ELF-1 (cell line): Measurements from ENCODE around the gene KIAA0319L.
A peak's percentile ranks its signal among the peaks of the same experiment; 100 is the strongest.
"Not testable (repeated sequence)": the region's sequence is repeated elsewhere in the genome, so short reads cannot be mapped to it uniquely, and the experiment has no call there.

Experiments used
- DNase-seq: peaks from one replicate; pipeline ENCODE4 v3.0.0-alpha.2; 2016; ENCODE audit warnings: low read depth, low spot score

Gene KIAA0319L

GRCh38 chr1:35581621-35582020 lies 24.4 kb upstream of the KIAA0319L start:
- DNase-seq: not testable (repeated sequence)

DNA sequence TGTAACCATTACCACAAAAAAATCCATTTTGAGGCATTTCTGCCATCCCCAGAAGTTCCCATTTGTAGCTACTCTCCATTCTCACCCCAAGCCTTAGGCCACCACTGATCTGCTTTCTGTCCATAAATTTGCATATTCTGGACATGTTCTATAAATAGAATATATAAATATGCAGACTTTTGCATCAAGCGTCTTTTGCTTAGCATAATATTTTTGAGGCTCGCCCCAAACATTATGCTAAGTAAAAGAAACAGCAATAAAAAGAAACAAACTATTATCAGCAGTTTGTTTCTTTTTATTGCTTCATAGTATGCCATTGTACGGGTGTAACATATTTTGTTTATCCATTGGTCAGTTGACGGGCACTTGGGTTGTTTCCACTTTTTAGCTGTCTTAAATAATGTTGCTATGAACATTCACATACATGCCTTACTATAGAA lies 23.8 kb upstream of the KIAA0319L start:
- DNase-seq: no peak

DNA sequence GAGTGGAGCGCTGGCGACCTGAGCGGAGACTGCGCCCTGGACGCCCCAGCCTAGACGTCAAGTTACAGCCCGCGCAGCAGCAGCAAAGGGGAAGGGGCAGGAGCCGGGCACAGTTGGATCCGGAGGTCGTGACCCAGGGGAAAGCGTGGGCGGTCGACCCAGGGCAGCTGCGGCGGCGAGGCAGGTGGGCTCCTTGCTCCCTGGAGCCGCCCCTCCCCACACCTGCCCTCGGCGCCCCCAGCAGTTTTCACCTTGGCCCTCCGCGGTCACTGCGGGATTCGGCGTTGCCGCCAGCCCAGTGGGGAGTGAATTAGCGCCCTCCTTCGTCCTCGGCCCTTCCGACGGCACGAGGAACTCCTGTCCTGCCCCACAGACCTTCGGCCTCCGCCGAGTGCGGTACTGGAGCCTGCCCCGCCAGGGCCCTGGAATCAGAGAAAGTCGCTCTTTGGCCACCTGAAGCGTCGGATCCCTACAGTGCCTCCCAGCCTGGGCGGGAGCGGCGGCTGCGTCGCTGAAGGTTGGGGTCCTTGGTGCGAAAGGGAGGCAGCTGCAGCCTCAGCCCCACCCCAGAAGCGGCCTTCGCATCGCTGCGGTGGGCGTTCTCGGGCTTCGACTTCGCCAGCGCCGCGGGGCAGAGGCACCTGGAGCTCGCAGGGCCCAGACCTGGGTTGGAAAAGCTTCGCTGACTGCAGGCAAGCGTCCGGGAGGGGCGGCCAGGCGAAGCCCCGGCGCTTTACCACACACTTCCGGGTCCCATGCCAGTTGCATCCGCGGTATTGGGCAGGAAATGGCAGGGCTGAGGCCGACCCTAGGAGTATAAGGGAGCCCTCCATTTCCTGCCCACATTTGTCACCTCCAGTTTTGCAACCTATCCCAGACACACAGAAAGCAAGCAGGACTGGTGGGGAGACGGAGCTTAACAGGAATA lies 20.1 kb upstream of the KIAA0319L start:
- DNase-seq: peak; percentile 79

- not testable (repeated sequence) for DNase-seq
These were observed 19.5 kb upstream of the KIAA0319L start for GRCh38 chr1:35576766-35577070.

GRCh38 chr1:35576061-35576765 lies 19.0 kb upstream of the KIAA0319L start:
- peak; percentile 43 for DNase-seq

- no peak for DNase-seq
These were observed 18.3 kb upstream of the KIAA0319L start for GRCh38 chr1:35575416-35575958.

- DNase-seq: peak; percentile 79
These were observed 17.6 kb upstream of the KIAA0319L start for GRCh38 chr1:35574655-35575415.

DNA sequence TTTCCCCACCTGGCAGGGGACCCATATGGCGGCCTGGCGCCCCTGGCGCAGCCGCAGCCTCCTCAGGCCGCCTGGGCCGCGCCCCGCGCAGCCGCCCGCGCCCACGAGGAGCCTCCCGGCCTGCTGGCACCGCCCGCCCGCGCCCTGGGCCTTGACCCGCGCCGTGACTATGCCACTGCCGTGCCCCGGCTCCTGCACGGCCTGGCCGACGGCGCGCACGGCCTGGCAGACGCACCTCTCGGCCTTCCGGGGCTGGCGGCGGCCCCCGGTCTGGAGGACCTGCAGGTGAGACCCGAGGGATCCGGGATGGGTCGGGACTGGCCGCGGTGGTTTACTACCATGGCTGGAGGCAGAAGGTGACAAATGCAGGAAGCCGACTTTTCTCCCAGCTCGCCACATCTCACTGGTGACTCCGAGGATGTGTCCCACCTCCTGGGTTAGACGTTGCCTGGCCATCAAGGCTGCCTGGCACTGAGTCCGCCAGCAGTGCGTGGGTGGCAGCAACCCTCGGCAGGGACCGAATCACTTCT lies 17.0 kb upstream of the KIAA0319L start:
- no peak for DNase-seq

DNA sequence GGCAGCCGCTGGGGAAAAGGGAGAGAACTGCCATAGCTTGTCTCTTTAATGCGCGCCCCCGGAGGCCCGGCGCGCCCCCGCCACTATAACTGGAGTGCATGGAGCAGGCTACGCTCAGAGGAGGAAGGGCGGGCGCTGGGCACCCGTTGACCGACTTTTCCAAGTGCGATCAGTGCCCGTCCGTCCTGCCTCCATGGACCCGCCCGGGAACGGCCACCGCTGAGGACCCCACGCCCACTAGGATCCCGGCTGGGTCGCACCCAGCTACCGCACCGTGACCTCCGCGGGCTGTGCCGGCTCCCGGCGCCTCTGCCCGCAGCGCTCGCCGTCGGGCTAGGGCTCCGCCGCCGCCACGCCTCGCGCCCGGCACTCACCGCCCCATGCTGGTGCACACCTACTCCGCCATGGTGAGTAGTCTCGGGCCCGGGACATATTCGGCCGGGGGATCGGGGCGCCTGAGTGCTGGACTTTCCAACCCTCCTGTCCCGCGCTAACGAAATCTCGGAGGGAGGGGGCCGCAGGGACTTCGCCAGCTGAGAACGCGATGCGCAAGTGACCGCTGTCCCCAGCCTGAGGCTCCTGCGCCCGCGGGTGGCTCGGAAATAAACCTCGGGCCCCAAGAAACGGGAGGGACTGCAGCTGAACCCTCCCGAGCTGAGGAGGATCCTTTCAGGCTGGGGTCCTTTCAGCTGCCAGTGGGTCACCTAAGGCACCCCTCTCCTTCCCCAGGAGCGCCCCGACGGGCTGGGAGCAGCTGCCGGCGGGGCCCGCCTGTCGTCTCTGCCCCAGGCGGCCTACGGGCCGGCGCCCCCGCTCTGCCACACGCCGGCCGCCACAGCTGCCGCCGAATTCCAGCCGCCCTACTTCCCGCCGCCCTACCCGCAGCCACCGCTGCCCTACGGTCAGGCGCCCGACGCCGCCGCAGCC lies 16.3 kb upstream of the KIAA0319L start, which contains the start of gene TFAP2E:
Gene TFAP2E (plus strand): TSS at position 117 of the 927 bp plus-strand sequence. CDS start 264 bp downstream, at position 381.
- peak; percentile 59 for DNase-seq

GRCh38 chr1:35572296-35572695 lies 15.1 kb upstream of the KIAA0319L start:
- no peak for DNase-seq

DNA sequence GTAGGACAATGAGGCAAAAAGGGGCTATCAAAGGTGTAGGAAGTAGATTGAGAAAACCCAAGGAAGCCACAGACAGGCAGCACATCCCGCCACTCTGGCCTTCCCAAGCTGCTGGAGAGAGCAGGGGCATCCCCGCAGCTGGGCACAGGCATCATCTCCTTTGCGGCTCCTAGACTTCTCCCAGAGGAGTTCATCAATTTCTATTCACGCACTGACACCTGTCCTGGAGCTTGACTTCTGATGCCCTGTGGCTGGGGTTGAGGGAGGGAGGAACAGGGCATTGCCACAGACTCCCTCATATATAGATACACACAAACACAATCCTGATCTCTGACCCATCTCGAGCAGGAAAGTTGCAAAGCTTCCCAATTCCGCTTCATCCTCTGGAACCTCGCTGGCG lies 14.1 kb upstream of the KIAA0319L start:
- DNase-seq: no peak

- peak; percentile 38 for DNase-seq
These were observed 13.5 kb upstream of the KIAA0319L start for GRCh38 chr1:35570589-35571137.

DNA sequence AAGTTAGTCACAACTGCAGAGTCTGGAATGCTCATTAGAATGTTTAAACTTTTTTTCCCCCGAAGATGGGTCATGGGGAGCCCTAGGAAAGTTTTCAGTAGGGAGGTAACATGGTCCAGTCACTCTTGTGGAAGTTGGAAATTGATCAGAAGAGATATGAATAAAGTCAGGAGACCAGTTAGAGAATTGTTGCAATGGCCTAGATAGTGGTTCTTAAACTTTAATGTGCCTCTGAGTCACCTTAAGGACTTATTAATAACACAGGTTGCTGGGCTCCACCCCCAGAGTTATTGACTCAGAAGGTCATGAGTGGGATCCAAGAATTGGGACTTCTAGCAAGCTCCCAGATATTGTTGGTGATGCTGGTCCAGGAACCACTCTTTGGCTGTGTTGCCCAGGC lies 12.7 kb upstream of the KIAA0319L start:
- no peak for DNase-seq

- DNase-seq: peak; percentile 93
These were observed 11.8 kb upstream of the KIAA0319L start for GRCh38 chr1:35568975-35569395.

GRCh38 chr1:35567947-35568558 lies 10.8 kb upstream of the KIAA0319L start:
- no peak for DNase-seq

DNA sequence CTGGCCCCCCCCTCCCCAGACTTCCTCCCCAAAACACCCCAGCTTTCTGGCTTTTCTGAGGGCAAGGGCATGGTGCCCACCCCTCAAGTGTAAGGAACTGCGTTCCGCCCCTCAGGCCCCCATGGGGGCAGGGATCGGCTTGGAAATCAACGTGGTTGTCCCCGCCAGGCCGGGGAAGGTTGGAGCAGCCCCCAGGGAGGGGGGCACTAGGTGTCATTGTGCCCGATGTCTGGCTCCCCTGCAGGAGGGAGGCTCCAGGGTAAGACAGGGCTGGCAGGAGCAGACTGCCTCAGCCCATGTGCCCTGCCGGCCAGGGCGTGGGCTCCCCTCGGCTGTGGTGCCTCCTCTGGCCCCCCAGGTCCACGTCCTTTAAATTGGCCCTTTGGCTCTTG lies 8.5 kb upstream of the KIAA0319L start:
- DNase-seq: no peak

- no peak for DNase-seq
These were observed 7.9 kb upstream of the KIAA0319L start for GRCh38 chr1:35564884-35565741.

- peak; percentile 84 for DNase-seq
These were observed 7.1 kb upstream of the KIAA0319L start for GRCh38 chr1:35564037-35564883.
